Gastroesophageal sphincter (tissue), 4 donors: Measurements from ENCODE around the gene ZBTB7C. TPM values are rescaled to one million over a fixed set of nuclear protein-coding genes. Genes with fewer than 3 reads are reported as not detected.

Experiments
- ATAC-seq: fragments of 150-250 bp; one replicate; pipeline ENCODE4 v1.9.1; 2016; ENCODE audit warnings: mild to moderate bottlenecking, moderate library complexity
- H3K27ac ChIP-seq, 4 donors: fragments of 200-600 bp; sonication (generic) in 3 of 4; 1 replicate in 3 of 4; 2 replicates in 1 of 4; pipeline ENCODE4 v1.5.1; 2016 to 2019
- H3K27me3 ChIP-seq: fragments of 200-600 bp; sonication (generic); one replicate; pipeline ENCODE4 v1.5.1; 2019
- H3K36me3 ChIP-seq, 2 donors: fragments of 200-600 bp; sonication (generic); one replicate each; pipeline ENCODE4 v1.5.1; 2019; ENCODE audit warnings: control low read depth in 1 of 2
- H3K4me1 ChIP-seq, 3 donors: fragments of 200-600 bp; sonication (generic); 1 replicate in 2 of 3; 2 replicates in 1 of 3; pipeline ENCODE4 v1.5.1; 2016 to 2019; ENCODE audit warnings: control low read depth in 2 of 3
- H3K4me3 ChIP-seq, 2 donors: fragments of 200-600 bp; sonication (generic); one replicate each; pipeline ENCODE4 v1.5.1; 2019; ENCODE audit warnings: mild to moderate bottlenecking in 1 of 2, moderate library complexity in 1 of 2
- H3K9me3 ChIP-seq, 3 donors: fragments of 200-600 bp; sonication (generic); one replicate each; pipeline ENCODE4 v1.5.1; 2017 to 2019; ENCODE audit warnings: control low read depth in 2 of 3
- CTCF ChIP-seq, 4 experiments: fragments of 200-600 bp in 2 of 4; fragments of 450-650 bp in 2 of 4; sonication (generic) in 1 of 4; IDR thresholded peaks; one replicate each; pipeline ENCODE4 v1.5.1; 2017 to 2019; ENCODE audit warnings: antibody characterized with exemption in 4 of 4, mild to moderate bottlenecking in 2 of 4, moderate library complexity in 2 of 4
- EP300 ChIP-seq: sonication (generic); formaldehyde crosslinking; IDR thresholded peaks from one replicate; pipeline ENCODE4 v1.6.1; 2017; ENCODE audit warnings: antibody characterized with exemption, mild to moderate bottlenecking
- POLR2A ChIP-seq, 2 donors: fragments of 450-650 bp; IDR thresholded peaks; one replicate each; pipeline ENCODE4 v1.6.1; 2017; ENCODE audit warnings: antibody characterized with exemption in 2 of 2, mild to moderate bottlenecking in 2 of 2, moderate library complexity in 1 of 2
- POLR2AphosphoS5 ChIP-seq: sonication (generic); formaldehyde crosslinking; IDR thresholded peaks from one replicate; pipeline ENCODE4 v1.6.1; 2017; ENCODE audit warnings: antibody characterized with exemption
- WGBS, 2 donors: methylation state at CpG; one replicate each; pipeline ENCODE4 v1.1.5; 2018; ENCODE audit warnings: low coverage in 1 of 2; 5-methylcytosine and 5-hydroxymethylcytosine counted together
- total RNA-seq, 4 donors: library from RNA; depleted of rRNA; stranded (reverse); fragments of >200 nt; gene quantifications; one replicate each; pipeline ENCODE4 v1.1.0, GENCODE V29; 2016

Gene ZBTB7C
- total RNA-seq, 4 donors from 2014 or later = 7.8 to 15.4 (median 11.8) TPM

GRCh38 chr18:48270929-48271328, 138.3 kb downstream of the ZBTB7C start:
- Histone ChIP-seq H3K4me1 (peaks cover 0 to 5% (median 0%) of the 10 kb centered on the region in 3 donors), H3K27ac (no peak overlapping the region), H3K36me3 (no peaks in the 10 kb centered on the region), H3K9me3 (no peaks in the 10 kb centered on the region), H3K27me3 (no peaks in the 10 kb centered on the region), H3K4me3 (no peak overlapping the region)
- ATAC-seq = no peak
- 67 to 74% methylated on average over 1 of the region's 1 CpG for WGBS, 2 donors
- TF ChIP-seq POLR2A (IDR thresholded peaks at IDR 0.05) (no peak), CTCF (IDR thresholded peaks at IDR 0.05) (no peak), POLR2AphosphoS5 (no peak)

GRCh38 chr18:48265328-48265727, 143.9 kb downstream of the ZBTB7C start:
- Histone ChIP-seq H3K4me3 (no peak overlapping the region), H3K36me3 (no peaks in the 10 kb centered on the region), H3K27ac (no peak overlapping the region), H3K4me1 (no peaks in the 10 kb centered on the region), H3K9me3 (no peaks in the 10 kb centered on the region), H3K27me3 (no peaks in the 10 kb centered on the region)
- 40 to 50% methylated on average over 3 to 4 of the region's 4 CpGs for WGBS, 2 donors
- no peak for ATAC-seq
- TF ChIP-seq CTCF (IDR thresholded peaks at IDR 0.05) = no peak
- no peak for TF ChIP-seq EP300
- no peak for TF ChIP-seq POLR2AphosphoS5
- no peak for TF ChIP-seq POLR2A (IDR thresholded peaks at IDR 0.05)

GRCh38 chr18:48263914-48264902, 145.0 kb downstream of the ZBTB7C start:
- no peak for ATAC-seq

GRCh38 chr18:48263192-48263853, 145.9 kb downstream of the ZBTB7C start:
- no peak for TF ChIP-seq EP300
- TF ChIP-seq POLR2A (IDR thresholded peaks at IDR 0.05) = no peak
- TF ChIP-seq POLR2AphosphoS5 = no peak
- no peak for TF ChIP-seq CTCF (IDR thresholded peaks at IDR 0.05)
- H3K36me3 ChIP-seq = no peaks in the 10 kb centered on the region
- no peaks in the 10 kb centered on the region for H3K9me3 ChIP-seq
- no peak for ATAC-seq
- 74 to 76% methylated on average over 3 to 4 of the region's 7 CpGs for WGBS, 2 donors
- no peaks in the 10 kb centered on the region for H3K27me3 ChIP-seq
- no peak overlapping the region for H3K27ac ChIP-seq
- H3K4me1 ChIP-seq = no peaks in the 10 kb centered on the region
- H3K4me3 ChIP-seq = no peak overlapping the region

More at GRCh38 chr18:48263914-48264902, 145.0 kb downstream of the ZBTB7C start:
- TF ChIP-seq POLR2A (IDR thresholded peaks at IDR 0.05) (no peak), CTCF (IDR thresholded peaks at IDR 0.05) (no peak)
- Histone ChIP-seq H3K36me3 (no peaks in the 10 kb centered on the region), H3K9me3 (no peaks in the 10 kb centered on the region), H3K4me3 (no peak overlapping the region), H3K4me1 (no peaks in the 10 kb centered on the region), H3K27ac (no peak overlapping the region), H3K27me3 (no peaks in the 10 kb centered on the region)
- 61 to 77% methylated on average over 5 to 10 of the region's 11 CpGs for WGBS, 2 donors
